Hepatocyte (in vitro differentiated cells): ENCODE measurements around the gene ZNHIT1. TPM values are rescaled to one million over a fixed set of nuclear protein-coding genes. Genes with fewer than 3 reads are reported as not detected.
A peak's percentile ranks its signal among the peaks of the same experiment; 100 is the strongest.

ENCODE experiments used
- DNase-seq: peaks from one replicate; pipeline ENCODE4 v3.0.0-alpha.2; 2016; ENCODE audit warnings: low spot score
- H2AFZ ChIP-seq: fragments of 200-600 bp; sonication (generic); 2 replicates; pipeline ENCODE4 v1.6.0; 2016; ENCODE audit warnings: antibody characterized with exemption, mild to moderate bottlenecking
- H3K27ac ChIP-seq: fragments of 200-600 bp; sonication (generic); 2 replicates; pipeline ENCODE4 v1.5.1; 2016; ENCODE audit warnings: mild to moderate bottlenecking
- H3K27me3 ChIP-seq: fragments of 200-600 bp; sonication (generic); 2 replicates; pipeline ENCODE4 v1.6.1; 2016
- H3K36me3 ChIP-seq: fragments of 200-600 bp; sonication (generic); replicated peaks from 2 replicates; pipeline ENCODE4 v1.5.1; 2016; ENCODE audit warnings: low read depth; ENCODE audit not compliant: insufficient read depth
- H3K4me1 ChIP-seq: fragments of 200-600 bp; sonication (generic); 2 replicates; pipeline ENCODE4 v1.5.1; 2016; ENCODE audit warnings: mild to moderate bottlenecking, moderate library complexity; ENCODE audit not compliant: insufficient read depth
- H3K4me2 ChIP-seq: fragments of 200-600 bp; sonication (generic); 2 replicates; pipeline ENCODE4 v1.6.0; 2016
- H3K4me3 ChIP-seq: fragments of 200-600 bp; sonication (generic); 2 replicates; pipeline ENCODE4 v1.5.1; 2016; ENCODE audit warnings: mild to moderate bottlenecking
- H3K79me2 ChIP-seq: fragments of 200-600 bp; sonication (generic); 2 replicates; pipeline ENCODE4 v1.6.0; 2017; ENCODE audit warnings: mild to moderate bottlenecking
- H3K9me2 ChIP-seq: fragments of 200-600 bp; sonication (generic); replicated peaks from 2 replicates; pipeline ENCODE4 v1.6.0; 2017; ENCODE audit warnings: mild to moderate bottlenecking; ENCODE audit not compliant: insufficient read depth
- H3K9me3 ChIP-seq: fragments of 200-600 bp; sonication (generic); 2 replicates; pipeline ENCODE4 v1.5.1; 2016; ENCODE audit warnings: low read depth, mild to moderate bottlenecking
- H4K20me1 ChIP-seq: fragments of 200-600 bp; sonication (generic); 2 replicates; pipeline ENCODE4 v1.6.0; 2016; ENCODE audit warnings: mild to moderate bottlenecking; ENCODE audit not compliant: insufficient read depth, poor library complexity, severe bottlenecking
- EZH2 ChIP-seq: fragments of 200-600 bp; sonication (generic); IDR thresholded peaks from 2 replicates; pipeline ENCODE4 v1.6.1; 2016; ENCODE audit warnings: antibody characterized with exemption, mild to moderate bottlenecking, borderline replicate concordance
- EZH2phosphoT487 ChIP-seq: fragments of 200-600 bp; sonication (generic); IDR thresholded peaks from one replicate; pipeline ENCODE4 v1.6.1; 2018; ENCODE audit warnings: antibody characterized with exemption, mild to moderate bottlenecking, low read depth, moderate library complexity; ENCODE audit not compliant: unreplicated experiment, severe bottlenecking
- WGBS: methylation state at CpG from one replicate; pipeline ENCODE4 v1.1.6; 2016; ENCODE audit warnings: low lambda C conversion rate; ENCODE audit errors: missing lambda C conversion rate; 5-methylcytosine and 5-hydroxymethylcytosine counted together
- polyA plus RNA-seq: library from polyadenylated mRNA; unstranded; fragments of >200 nt; fragmentation: Nextera tagmentation; extraction: Ambion mirVana; gene quantifications from 2 replicates; pipeline ENCODE4 v1.2.1, GENCODE V29; 2016
- total RNA-seq: library from RNA; depleted of rRNA; stranded (reverse); fragments of >200 nt; gene quantifications from 2 replicates; pipeline ENCODE4 v1.2.3, GENCODE V29; 2014
- TF ChIP-seq, protein P1 (sequence below): fragments of 200-600 bp; sonication (generic); IDR thresholded peaks from 2 replicates; pipeline ENCODE4 v1.5.1; 2016; ENCODE audit warnings: antibody characterized with exemption, mild to moderate bottlenecking; ENCODE audit not compliant: poor library complexity

ZNHIT1 gene
- total and polyA plus RNA-seq, 2 experiments from 2014 or later = 110 to 117 TPM

DNA sequence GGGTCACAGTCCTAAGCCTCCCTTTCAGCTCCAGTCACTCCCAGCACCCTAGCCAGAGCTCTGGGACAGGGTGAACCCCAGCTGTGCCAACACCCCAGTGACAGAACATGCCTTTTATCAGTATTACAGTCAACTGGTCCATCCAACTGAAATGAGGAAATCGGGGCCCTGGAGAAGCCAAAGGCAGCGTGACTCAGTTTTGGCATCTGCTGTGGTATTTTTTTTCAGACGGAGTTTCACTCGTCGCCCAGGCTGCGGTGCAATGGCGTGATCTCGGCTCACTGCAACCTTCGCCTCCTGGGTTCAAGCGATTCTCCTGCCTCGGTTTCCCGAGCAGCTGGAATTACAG, 23.0 kb downstream of the ZNHIT1 start:
- H3K36me3 ChIP-seq = no peaks in the 10 kb centered on the region
- WGBS = 93% methylated on average over 11 of the region's 12 CpGs
- H3K79me2 ChIP-seq = peaks cover 37% of the 10 kb centered on the region
- H3K9me2 ChIP-seq = no peaks in the 10 kb centered on the region
- no peak overlapping the region for H3K27ac ChIP-seq
- peaks cover 9% of the 10 kb centered on the region for H3K4me1 ChIP-seq
- no peaks in the 10 kb centered on the region for H3K9me3 ChIP-seq
- peaks cover 13% of the 10 kb centered on the region for H4K20me1 ChIP-seq
- no peak overlapping the region for H3K4me2 ChIP-seq
- H3K4me3 ChIP-seq = no peak overlapping the region
- no peak for DNase-seq
- H3K27me3 ChIP-seq = no peaks in the 10 kb centered on the region
- TF ChIP-seq EZH2phosphoT487 (no peak), EZH2 (no peak)
- TF ChIP-seq, protein P1, sequence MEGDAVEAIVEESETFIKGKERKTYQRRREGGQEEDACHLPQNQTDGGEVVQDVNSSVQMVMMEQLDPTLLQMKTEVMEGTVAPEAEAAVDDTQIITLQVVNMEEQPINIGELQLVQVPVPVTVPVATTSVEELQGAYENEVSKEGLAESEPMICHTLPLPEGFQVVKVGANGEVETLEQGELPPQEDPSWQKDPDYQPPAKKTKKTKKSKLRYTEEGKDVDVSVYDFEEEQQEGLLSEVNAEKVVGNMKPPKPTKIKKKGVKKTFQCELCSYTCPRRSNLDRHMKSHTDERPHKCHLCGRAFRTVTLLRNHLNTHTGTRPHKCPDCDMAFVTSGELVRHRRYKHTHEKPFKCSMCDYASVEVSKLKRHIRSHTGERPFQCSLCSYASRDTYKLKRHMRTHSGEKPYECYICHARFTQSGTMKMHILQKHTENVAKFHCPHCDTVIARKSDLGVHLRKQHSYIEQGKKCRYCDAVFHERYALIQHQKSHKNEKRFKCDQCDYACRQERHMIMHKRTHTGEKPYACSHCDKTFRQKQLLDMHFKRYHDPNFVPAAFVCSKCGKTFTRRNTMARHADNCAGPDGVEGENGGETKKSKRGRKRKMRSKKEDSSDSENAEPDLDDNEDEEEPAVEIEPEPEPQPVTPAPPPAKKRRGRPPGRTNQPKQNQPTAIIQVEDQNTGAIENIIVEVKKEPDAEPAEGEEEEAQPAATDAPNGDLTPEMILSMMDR = no peak
- no peak overlapping the region for H2AFZ ChIP-seq

GRCh38 chr7:101241443-101242349, 23.7 kb downstream of the ZNHIT1 start:
- H3K4me1 ChIP-seq = peaks cover 9% of the 10 kb centered on the region
- no peaks in the 10 kb centered on the region for H3K36me3 ChIP-seq
- peaks cover 13% of the 10 kb centered on the region for H4K20me1 ChIP-seq
- H3K9me3 ChIP-seq = no peaks in the 10 kb centered on the region
- WGBS = 95% methylated on average over 16 of the region's 16 CpGs
- TF ChIP-seq EZH2 (no peak), EZH2phosphoT487 (no peak)
- TF ChIP-seq, protein P1 = no peak
- no peak overlapping the region for H3K27ac ChIP-seq
- no peaks in the 10 kb centered on the region for H3K9me2 ChIP-seq
- no peak overlapping the region for H3K4me3 ChIP-seq
- DNase-seq = no peak
- peaks cover 44% of the 10 kb centered on the region for H3K79me2 ChIP-seq
- no peak overlapping the region for H2AFZ ChIP-seq
- H3K4me2 ChIP-seq = no peak overlapping the region
- no peaks in the 10 kb centered on the region for H3K27me3 ChIP-seq

GRCh38 chr7:101243646-101244374, 25.8 kb downstream of the ZNHIT1 start:
- Histone ChIP-seq H3K4me3 (peak overlapping the region; percentile 90), H3K9me3 (no peaks in the 10 kb centered on the region), H3K4me2 (peak overlapping the region; percentile 91), H3K27ac (peak overlapping the region; percentile 95), H3K9me2 (no peaks in the 10 kb centered on the region), H3K4me1 (peaks cover 9% of the 10 kb centered on the region), H4K20me1 (peaks cover 13% of the 10 kb centered on the region), H2AFZ (peak overlapping the region; percentile 24), H3K27me3 (no peaks in the 10 kb centered on the region), H3K79me2 (peaks cover 59% of the 10 kb centered on the region), H3K36me3 (no peaks in the 10 kb centered on the region)
- TF ChIP-seq, protein P1 = no peak
- TF ChIP-seq EZH2 (no peak), EZH2phosphoT487 (no peak)
- 38% methylated on average over 28 of the region's 28 CpGs for WGBS
- DNase-seq = no peak
